Stimulated activated naive CD8-positive, alpha-beta T cell treated with anti-CD3 and anti-CD28 coated beads, Interleukin-15, Interleukin-2, amounts not matched to agents 100 ng/mL and 50 ng/mL, for 24 hours (primary cell): ENCODE measurements around the gene GREM1.

Experiments
- H3K27ac Mint-ChIP-seq: one replicate; pipeline ENCODE4 v1.8.0; 2021; ENCODE audit warnings: mild to moderate bottlenecking, mixed read lengths
- H3K27me3 Mint-ChIP-seq: one replicate; pipeline ENCODE4 v1.8.0; 2021; ENCODE audit warnings: mixed read lengths
- H3K36me3 Mint-ChIP-seq: one replicate; pipeline ENCODE4 v1.8.0; 2021; ENCODE audit warnings: low read depth, mixed read lengths
- H3K4me1 Mint-ChIP-seq: one replicate; pipeline ENCODE4 v1.8.0; 2021; ENCODE audit warnings: low read depth, mixed read lengths
- H3K4me3 Mint-ChIP-seq: one replicate; pipeline ENCODE4 v1.8.0; 2021; ENCODE audit warnings: mild to moderate bottlenecking, mixed read lengths
- H3K9me3 Mint-ChIP-seq: one replicate; pipeline ENCODE4 v1.8.0; 2021; ENCODE audit warnings: mixed read lengths

GREM1 gene

DNA sequence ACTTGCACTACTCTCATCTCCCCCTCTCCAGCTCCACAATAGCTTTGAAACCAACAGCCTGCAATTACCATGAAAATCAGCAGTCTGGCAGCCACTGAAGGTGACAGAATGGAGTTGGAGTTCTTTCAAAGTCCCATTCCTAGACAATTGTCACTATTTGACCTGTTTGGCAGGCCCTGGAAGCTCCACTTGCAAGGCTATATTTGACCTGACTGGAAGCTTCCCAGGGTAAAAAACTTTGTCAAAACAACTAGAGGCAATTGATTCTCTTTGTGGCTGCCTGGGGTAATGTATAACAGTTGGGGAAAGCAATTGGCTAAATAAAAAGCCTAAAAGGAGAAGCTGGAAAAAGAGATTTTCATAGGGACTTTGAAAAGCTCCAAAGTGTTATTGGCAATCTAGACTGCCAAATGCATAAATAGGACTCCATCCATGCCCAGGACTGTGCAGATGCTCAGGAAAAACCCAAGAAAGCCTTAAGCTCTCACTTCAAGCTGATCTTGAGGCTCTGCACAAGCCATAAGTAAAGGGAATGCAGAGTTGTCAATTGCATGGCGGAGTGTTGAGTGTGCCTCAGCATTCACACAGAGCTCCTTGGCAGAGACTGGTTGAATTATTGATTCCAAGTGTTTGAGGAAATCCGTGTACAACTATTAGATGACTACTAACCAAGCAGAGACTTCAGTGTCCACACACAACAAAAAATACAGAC lies 18.3 kb downstream of the GREM1 start:
- peaks cover 51% of the 10 kb centered on the region for H3K27me3 Mint-ChIP-seq
- H3K4me3 Mint-ChIP-seq = no peak overlapping the region
- H3K27ac Mint-ChIP-seq = no peak overlapping the region
- H3K4me1 Mint-ChIP-seq = no peaks in the 10 kb centered on the region
- no peaks in the 10 kb centered on the region for H3K36me3 Mint-ChIP-seq
- peaks cover 4% of the 10 kb centered on the region for H3K9me3 Mint-ChIP-seq

DNA sequence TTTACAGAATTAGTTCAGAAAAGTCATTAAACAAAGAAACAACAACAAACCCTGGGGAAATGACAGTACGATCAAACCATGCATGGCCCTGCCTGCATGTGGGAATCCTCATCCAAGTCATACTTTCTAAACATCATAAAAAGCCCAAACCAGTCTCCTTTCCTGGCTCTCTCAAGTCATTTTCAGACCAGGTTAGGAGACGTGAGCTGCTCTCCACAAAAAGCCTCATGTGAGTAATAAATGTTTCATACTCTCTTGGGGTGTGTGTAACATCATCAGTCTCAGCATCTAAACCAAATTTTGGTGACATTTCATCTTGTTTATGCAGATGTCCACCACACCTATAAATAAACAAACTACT lies 18.9 kb downstream of the GREM1 start:
- Mint-ChIP-seq H3K36me3 (no peaks in the 10 kb centered on the region), H3K4me3 (no peak overlapping the region), H3K27me3 (peaks cover 46% of the 10 kb centered on the region), H3K9me3 (peaks cover 4% of the 10 kb centered on the region), H3K4me1 (no peaks in the 10 kb centered on the region), H3K27ac (no peak overlapping the region)

- Mint-ChIP-seq H3K36me3 (no peaks in the 10 kb centered on the region), H3K27me3 (peaks cover 43% of the 10 kb centered on the region), H3K9me3 (peaks cover 4% of the 10 kb centered on the region), H3K27ac (no peak overlapping the region), H3K4me1 (no peaks in the 10 kb centered on the region), H3K4me3 (no peak overlapping the region)
Observed at GRCh38 chr15:32737304-32737703, 19.5 kb downstream of the GREM1 start.

- no peaks in the 10 kb centered on the region for H3K4me1 Mint-ChIP-seq
- peaks cover 4% of the 10 kb centered on the region for H3K9me3 Mint-ChIP-seq
- H3K27ac Mint-ChIP-seq = no peak overlapping the region
- H3K27me3 Mint-ChIP-seq = peaks cover 40% of the 10 kb centered on the region
- H3K4me3 Mint-ChIP-seq = no peak overlapping the region
- no peaks in the 10 kb centered on the region for H3K36me3 Mint-ChIP-seq
Observed at GRCh38 chr15:32738666-32739065, 20.9 kb downstream of the GREM1 start.

DNA sequence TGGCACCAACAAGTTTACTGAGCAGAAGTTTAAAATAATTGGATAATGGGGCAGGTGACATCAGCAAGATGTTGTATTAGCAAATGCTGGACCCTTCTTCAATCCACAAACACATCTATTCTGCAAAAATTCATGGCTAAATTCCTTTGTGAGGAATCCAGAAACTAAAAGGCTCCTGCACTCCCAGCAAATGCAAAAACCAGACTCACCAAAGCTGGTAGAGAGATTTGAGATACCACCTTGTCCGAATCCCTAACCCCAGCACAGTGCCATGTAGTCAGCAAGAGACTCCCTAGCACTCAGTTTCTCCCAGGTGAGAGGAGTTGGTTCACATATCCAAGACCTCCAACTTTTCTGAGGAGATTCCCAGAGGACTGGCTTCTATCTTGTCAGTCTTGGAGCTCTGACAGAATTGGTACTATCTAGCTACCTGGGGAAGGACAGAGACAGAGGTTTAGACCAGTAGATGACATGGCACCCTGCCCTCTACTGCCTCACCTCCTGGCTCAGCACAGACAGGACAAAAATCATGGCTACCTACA lies 21.8 kb downstream of the GREM1 start:
- Mint-ChIP-seq H3K27me3 (peaks cover 35% of the 10 kb centered on the region), H3K36me3 (no peaks in the 10 kb centered on the region), H3K4me3 (no peak overlapping the region), H3K9me3 (peaks cover 4% of the 10 kb centered on the region), H3K27ac (no peak overlapping the region), H3K4me1 (no peaks in the 10 kb centered on the region)

DNA sequence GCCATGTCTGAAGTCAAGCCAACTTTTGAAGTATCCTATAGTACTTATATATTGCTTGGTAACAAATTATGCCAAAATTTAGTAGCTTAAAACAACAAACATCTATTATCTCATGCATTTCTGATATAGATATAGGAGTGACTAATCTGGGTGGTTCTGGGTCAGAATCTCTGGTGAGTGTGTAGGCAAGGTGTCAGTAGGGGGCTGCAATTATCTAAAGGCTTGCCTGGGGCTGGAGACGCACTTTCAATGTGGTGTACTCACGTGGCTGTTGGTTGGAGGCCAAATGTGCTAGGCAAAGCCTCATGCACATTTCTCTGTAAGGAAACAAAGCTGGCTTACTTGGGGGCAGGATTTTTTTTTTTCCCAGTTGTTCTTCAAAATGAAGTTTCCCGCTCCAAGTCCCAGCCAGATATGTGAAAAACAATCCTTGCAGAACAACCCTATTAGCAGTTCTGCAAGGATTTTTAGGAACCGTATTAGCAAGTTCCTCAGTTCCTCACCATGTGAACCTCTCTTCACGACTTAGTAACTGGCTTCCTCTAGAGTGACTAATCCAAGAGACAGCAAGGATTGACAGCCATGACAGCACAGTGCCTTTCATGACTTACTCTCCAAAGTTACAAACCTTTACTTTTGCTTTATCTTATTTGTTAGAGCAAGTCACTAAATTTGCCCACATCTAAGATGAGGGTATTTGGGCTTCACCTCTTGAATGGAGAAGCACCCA lies 25.8 kb downstream of the GREM1 start:
- Mint-ChIP-seq H3K4me1 (no peaks in the 10 kb centered on the region), H3K9me3 (peaks cover 4% of the 10 kb centered on the region), H3K36me3 (no peaks in the 10 kb centered on the region), H3K4me3 (no peak overlapping the region), H3K27ac (no peak overlapping the region), H3K27me3 (peaks cover 13% of the 10 kb centered on the region)

- no peaks in the 10 kb centered on the region for H3K4me1 Mint-ChIP-seq
- H3K27me3 Mint-ChIP-seq = peaks cover 13% of the 10 kb centered on the region
- H3K36me3 Mint-ChIP-seq = no peaks in the 10 kb centered on the region
- no peak overlapping the region for H3K27ac Mint-ChIP-seq
- no peak overlapping the region for H3K4me3 Mint-ChIP-seq
- no peaks in the 10 kb centered on the region for H3K9me3 Mint-ChIP-seq
Observed at GRCh38 chr15:32746116-32746857, 28.5 kb downstream of the GREM1 start.

DNA sequence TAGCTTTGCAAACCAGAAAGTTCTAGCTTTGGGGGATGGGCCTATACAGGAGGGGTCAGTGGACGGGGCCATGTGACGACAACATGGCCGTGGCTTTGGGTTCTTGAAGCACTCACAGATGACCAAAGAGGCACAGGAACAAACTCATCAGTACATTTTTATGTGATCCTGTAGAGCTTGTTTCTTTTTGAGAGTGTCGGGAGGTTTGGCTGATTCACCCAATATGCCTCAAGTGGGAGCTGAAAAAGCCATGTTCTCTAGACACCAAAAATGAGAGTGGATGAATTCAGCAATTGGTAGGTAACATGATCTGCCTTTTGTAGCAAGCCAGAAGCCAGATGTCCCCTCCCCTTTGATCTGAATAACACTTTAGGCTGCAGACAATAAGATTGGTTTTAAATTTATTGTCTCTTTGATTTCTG lies 30.1 kb downstream of the GREM1 start:
- Mint-ChIP-seq H3K9me3 (no peaks in the 10 kb centered on the region), H3K27ac (no peak overlapping the region), H3K36me3 (no peaks in the 10 kb centered on the region), H3K27me3 (peaks cover 7% of the 10 kb centered on the region), H3K4me3 (no peak overlapping the region), H3K4me1 (no peaks in the 10 kb centered on the region)

- H3K4me3 Mint-ChIP-seq = no peak overlapping the region
- H3K27ac Mint-ChIP-seq = no peak overlapping the region
- H3K27me3 Mint-ChIP-seq = peaks cover 10% of the 10 kb centered on the region
- no peaks in the 10 kb centered on the region for H3K36me3 Mint-ChIP-seq
- H3K4me1 Mint-ChIP-seq = no peaks in the 10 kb centered on the region
- H3K9me3 Mint-ChIP-seq = no peaks in the 10 kb centered on the region
Observed at GRCh38 chr15:32750979-32751378, 33.2 kb downstream of the GREM1 start.

- Mint-ChIP-seq H3K36me3 (no peaks in the 10 kb centered on the region), H3K4me3 (no peak overlapping the region), H3K9me3 (no peaks in the 10 kb centered on the region), H3K4me1 (no peaks in the 10 kb centered on the region), H3K27me3 (peaks cover 45% of the 10 kb centered on the region), H3K27ac (no peak overlapping the region)
Observed at GRCh38 chr15:32757426-32757825, 39.6 kb downstream of the GREM1 start.

GRCh38 chr15:32763295-32763694 lies 45.5 kb downstream of the GREM1 start:
- H3K9me3 Mint-ChIP-seq = no peaks in the 10 kb centered on the region
- no peaks in the 10 kb centered on the region for H3K4me1 Mint-ChIP-seq
- peaks cover 30% of the 10 kb centered on the region for H3K27me3 Mint-ChIP-seq
- H3K36me3 Mint-ChIP-seq = no peaks in the 10 kb centered on the region
- H3K27ac Mint-ChIP-seq = no peak overlapping the region
- H3K4me3 Mint-ChIP-seq = no peak overlapping the region

DNA sequence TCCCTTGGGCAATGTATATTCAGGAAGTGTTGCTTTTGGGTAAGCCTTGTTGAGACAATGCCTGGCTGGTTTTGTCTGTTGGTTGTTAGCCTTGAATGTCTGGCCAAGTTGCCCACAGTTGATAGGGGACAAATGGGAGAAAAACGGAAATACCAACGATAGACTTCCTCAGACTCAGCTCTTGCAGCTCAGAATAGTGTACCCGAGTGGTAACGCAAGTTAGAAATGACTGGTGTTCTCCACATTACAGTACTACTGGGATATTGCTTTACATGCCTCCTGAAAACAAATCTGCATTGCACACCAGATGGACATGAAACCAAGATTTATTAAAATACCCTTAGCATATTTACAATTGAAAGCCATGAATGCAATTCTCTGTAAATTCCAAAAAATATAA lies 47.4 kb downstream of the GREM1 start:
- Mint-ChIP-seq H3K4me1 (no peaks in the 10 kb centered on the region), H3K27ac (no peak overlapping the region), H3K9me3 (no peaks in the 10 kb centered on the region), H3K27me3 (peaks cover 23% of the 10 kb centered on the region), H3K36me3 (no peaks in the 10 kb centered on the region), H3K4me3 (no peak overlapping the region)

DNA sequence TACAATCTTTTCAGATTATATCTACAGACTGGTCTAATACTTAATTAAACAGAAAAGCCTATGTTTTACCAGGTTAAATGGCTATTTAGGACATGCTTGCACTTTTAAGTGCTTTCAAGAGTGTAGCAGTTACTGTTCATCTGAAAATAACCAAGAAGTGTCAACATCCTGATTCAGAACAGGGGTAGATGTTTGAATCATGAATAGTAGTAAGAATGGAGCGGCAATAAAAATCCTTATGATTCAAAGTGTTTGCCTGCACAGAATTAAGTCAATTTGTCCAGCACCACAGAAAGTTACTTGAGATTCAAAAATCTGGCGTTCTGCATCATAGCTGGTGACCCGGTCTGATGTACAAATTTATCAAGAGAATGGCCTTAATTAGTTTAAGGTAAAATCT lies 48.3 kb downstream of the GREM1 start:
- no peaks in the 10 kb centered on the region for H3K4me1 Mint-ChIP-seq
- no peaks in the 10 kb centered on the region for H3K36me3 Mint-ChIP-seq
- H3K9me3 Mint-ChIP-seq = no peaks in the 10 kb centered on the region
- no peak overlapping the region for H3K4me3 Mint-ChIP-seq
- H3K27me3 Mint-ChIP-seq = peaks cover 16% of the 10 kb centered on the region
- H3K27ac Mint-ChIP-seq = no peak overlapping the region

- H3K4me3 Mint-ChIP-seq = no peak overlapping the region
- H3K27ac Mint-ChIP-seq = no peak overlapping the region
- H3K4me1 Mint-ChIP-seq = no peaks in the 10 kb centered on the region
- no peaks in the 10 kb centered on the region for H3K36me3 Mint-ChIP-seq
- H3K9me3 Mint-ChIP-seq = no peaks in the 10 kb centered on the region
- H3K27me3 Mint-ChIP-seq = peaks cover 10% of the 10 kb centered on the region
Observed at GRCh38 chr15:32767236-32767635, 49.4 kb downstream of the GREM1 start.

DNA sequence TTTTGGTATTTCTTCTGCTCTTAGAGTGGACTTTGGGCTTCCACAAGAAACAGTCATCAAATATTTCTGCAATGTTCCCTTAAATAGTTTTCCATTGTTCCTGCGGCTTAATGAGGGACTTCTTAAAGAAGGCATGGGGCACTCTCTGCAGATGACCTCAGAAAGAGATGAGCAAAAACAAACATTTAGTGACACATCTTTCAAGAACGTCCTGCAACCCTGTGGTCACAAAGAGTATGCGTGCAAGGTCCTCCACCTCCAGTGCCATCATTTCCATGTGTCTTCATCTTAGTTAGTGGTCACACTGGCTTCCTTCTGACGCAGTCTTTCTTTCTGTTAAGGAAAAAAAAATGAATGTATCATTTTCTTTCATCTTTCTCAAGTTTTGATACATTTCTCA lies 56.2 kb downstream of the GREM1 start:
- Mint-ChIP-seq H3K27me3 (no peaks in the 10 kb centered on the region), H3K9me3 (no peaks in the 10 kb centered on the region), H3K27ac (no peak overlapping the region), H3K4me3 (no peak overlapping the region), H3K36me3 (no peaks in the 10 kb centered on the region), H3K4me1 (no peaks in the 10 kb centered on the region)
